ENCODE data around the gene OLIG1.

OLIG1 gene

DNA sequence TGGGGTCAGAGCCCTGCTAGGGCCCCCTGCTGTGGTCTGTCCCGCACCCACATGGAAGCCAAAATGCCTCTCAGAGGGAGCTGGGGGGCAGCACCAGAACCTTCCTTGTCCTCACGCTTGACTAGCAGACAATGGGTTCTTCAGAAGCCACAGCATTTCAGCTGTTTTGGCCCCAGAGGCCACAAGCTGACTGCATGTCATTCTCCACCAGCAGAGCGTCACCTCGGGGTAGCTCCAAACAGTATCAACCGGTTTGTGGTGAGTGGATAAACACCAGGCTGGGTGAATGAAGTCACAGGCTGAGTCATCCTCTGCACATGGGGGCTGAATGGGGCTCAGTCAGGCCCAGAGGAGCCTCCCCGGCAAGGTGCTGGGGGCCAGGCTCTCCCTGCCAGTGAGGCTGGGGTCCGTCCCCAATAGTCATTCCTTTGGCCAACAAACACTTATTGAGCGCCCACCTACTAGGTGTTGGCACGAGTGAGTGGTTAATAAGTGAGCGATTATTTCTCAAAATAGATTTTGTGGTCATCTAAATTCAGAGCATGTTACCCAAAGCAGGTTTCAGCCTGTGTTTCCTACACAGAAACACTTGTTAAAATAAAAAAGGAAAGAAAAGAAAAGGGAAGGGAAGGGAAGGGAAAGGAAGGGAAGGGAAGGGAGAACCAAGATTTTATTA lies 9.1 kb downstream of the OLIG1 start:
- peak; percentile 36 for DNase-seq
- Mint-ChIP-seq H3K4me3 (no peak overlapping the region), H3K9me3 (no peaks in the 10 kb centered on the region), H3K27ac (peak overlapping the region; percentile 11), H3K27me3 (peaks cover 34% of the 10 kb centered on the region), H3K36me3 (ENCODE audit: low read depth) (no peaks in the 10 kb centered on the region), H3K4me1 (ENCODE audit: low read depth) (peaks cover 12% of the 10 kb centered on the region)

DNA sequence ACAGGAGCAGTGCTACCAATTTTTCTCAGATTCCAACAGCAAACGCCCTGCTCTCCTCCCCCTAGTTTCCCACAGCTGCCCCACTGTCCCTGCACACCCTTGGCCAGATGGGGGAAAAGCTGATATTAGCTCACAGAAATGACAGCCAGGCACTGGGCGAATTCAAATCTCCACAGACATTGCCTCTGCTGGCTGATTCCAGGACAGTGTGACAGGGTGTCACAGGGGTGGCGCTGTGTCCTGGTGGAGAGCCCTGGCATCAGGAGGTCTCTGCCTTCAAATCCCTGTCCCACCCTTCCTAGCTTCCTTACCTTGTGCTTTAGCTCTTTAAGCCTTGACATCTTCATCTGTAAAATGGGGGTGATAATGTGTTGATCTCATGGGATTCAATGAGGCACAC lies 10.4 kb downstream of the OLIG1 start:
- no peaks in the 10 kb centered on the region for H3K9me3 Mint-ChIP-seq
- H3K27me3 Mint-ChIP-seq, result peaks cover 23% of the 10 kb centered on the region
- H3K36me3 Mint-ChIP-seq (ENCODE audit: low read depth), result no peaks in the 10 kb centered on the region
- no peak overlapping the region for H3K4me3 Mint-ChIP-seq
- no peak for DNase-seq
- no peak overlapping the region for H3K27ac Mint-ChIP-seq
- H3K4me1 Mint-ChIP-seq (ENCODE audit: low read depth), result peaks cover 12% of the 10 kb centered on the region

DNA sequence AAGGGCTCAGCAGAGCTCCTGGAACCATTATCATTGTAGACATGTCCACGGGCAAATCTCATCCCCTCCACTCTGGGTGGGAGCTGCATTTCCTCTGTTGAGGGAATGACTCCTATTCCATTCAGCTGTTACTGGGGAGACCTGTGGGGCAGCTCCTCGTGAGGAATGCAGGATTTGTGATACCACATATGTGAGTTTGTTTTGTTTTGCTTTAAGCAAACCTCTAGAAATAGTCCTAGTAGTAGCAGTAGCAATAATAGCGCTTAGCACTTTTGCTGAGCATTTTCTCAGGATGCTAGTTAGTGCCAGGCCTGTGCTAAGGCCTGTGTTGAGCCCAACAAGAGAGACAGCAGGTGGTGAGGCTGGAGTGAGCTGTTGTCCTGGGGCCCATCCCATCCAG lies 10.8 kb downstream of the OLIG1 start:
- Mint-ChIP-seq H3K27ac (no peak overlapping the region), H3K4me3 (no peak overlapping the region), H3K4me1 (ENCODE audit: low read depth) (peaks cover 12% of the 10 kb centered on the region), H3K36me3 (ENCODE audit: low read depth) (no peaks in the 10 kb centered on the region), H3K9me3 (no peaks in the 10 kb centered on the region), H3K27me3 (peaks cover 19% of the 10 kb centered on the region)
- DNase-seq, result no peak

DNA sequence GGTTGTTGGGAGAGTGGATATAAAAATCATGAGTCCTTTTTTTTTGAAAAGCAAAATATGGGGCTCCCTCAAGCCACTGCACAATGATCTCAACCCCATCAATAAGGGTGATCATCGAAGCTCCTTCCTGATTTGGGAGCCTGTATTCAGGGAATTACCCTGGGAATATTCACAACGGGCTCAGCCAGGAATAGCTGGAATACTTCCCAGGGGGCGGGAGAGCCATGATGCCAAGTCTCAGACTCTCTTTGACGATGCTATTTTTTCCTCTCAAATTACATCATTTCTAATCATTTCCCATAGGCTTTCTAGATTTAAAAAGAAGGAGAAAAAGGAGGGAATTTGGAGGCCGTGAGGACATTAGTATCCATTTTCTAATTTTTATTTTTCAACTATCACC lies 18.4 kb downstream of the OLIG1 start:
- Mint-ChIP-seq H3K9me3 (no peaks in the 10 kb centered on the region), H3K36me3 (ENCODE audit: low read depth) (no peaks in the 10 kb centered on the region), H3K4me1 (ENCODE audit: low read depth) (no peaks in the 10 kb centered on the region), H3K27ac (no peak overlapping the region), H3K4me3 (no peak overlapping the region), H3K27me3 (peaks cover 4% of the 10 kb centered on the region)
- DNase-seq, result no peak

DNA sequence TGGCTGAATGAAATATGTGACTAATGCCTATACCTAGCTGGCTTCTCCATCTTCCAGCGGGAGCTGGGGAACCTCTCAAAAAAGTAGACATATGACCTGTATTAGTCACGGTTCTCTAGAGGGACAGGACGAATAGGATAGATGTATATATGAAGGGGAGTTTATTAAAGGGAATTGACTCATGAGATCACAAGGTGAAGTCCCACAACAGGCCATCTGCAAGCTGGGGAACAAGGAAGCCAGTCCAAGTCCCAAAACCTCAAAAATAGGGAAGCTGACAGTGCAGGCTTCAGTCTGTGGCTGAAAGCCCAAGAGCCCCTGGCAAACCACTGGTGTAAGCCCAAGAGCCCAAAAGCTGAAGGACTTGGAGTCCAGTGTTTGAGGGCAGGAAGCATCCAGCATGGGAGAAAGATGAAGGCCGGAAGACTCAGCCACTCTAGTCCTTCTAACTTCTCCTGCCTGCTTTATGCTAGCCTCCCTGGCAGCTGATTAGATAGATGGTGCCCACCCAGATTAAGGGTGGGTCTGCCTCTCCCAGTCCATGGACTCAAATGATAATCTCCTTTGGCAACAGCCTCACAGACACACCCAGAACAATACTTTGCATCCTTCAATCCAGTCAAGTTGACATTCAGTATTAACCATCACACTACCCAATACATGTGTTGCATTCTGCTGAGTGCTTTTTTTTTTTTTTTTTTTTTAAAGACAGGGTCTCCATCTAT lies 19.6 kb downstream of the OLIG1 start:
- Mint-ChIP-seq H3K27me3 (peaks cover 4% of the 10 kb centered on the region), H3K4me3 (no peak overlapping the region), H3K36me3 (ENCODE audit: low read depth) (no peaks in the 10 kb centered on the region), H3K27ac (no peak overlapping the region), H3K9me3 (no peaks in the 10 kb centered on the region), H3K4me1 (ENCODE audit: low read depth) (no peaks in the 10 kb centered on the region)
- DNase-seq, result no peak

DNA sequence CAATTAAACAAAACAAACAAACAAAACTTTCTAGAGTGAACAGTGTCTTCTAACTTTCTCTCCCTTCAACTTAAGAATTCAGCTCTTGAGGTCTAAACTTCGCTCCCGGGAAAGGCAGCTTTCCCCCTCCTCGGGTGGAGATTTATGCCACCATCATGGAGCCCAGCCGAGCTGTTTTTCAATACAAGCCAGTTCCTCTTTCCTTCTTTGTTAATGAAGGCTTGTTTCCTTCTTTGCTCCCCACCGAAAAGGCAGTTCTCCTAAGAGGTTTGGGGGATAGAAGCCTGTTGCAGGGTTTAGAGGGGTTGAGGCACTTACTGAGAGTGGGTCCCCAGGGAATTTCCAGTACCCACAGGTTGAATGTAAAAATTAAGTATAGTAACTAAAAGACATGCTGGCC lies 26.5 kb downstream of the OLIG1 start:
- Mint-ChIP-seq H3K36me3 (ENCODE audit: low read depth) (no peaks in the 10 kb centered on the region), H3K4me1 (ENCODE audit: low read depth) (no peaks in the 10 kb centered on the region), H3K27ac (no peak overlapping the region), H3K4me3 (no peak overlapping the region), H3K9me3 (no peaks in the 10 kb centered on the region), H3K27me3 (peaks cover 4% of the 10 kb centered on the region)
- no peak for DNase-seq

DNA sequence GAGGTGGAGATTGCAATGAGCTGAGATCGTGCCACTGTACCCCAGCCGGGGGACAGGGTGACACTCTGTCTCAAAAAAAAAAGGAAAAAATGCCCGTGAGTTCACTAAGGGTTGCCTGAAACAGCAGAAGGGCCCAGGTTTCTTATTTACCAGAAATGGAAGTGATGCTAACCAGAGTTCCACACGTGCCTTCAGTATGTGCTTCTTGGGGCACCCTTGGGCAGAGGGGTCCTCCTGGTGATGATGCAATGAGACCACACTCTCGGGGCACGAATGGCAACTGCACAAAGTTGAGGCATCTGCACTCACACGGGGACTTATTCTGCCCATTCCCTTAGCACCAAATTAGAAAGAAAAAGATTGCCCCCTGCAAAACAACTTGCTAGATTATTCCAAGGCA lies 29.2 kb downstream of the OLIG1 start:
- no peak overlapping the region for H3K4me3 Mint-ChIP-seq
- DNase-seq, result no peak
- no peak overlapping the region for H3K27ac Mint-ChIP-seq
- H3K36me3 Mint-ChIP-seq (ENCODE audit: low read depth), result no peaks in the 10 kb centered on the region
- no peaks in the 10 kb centered on the region for H3K4me1 Mint-ChIP-seq (ENCODE audit: low read depth)
- no peaks in the 10 kb centered on the region for H3K27me3 Mint-ChIP-seq
- no peaks in the 10 kb centered on the region for H3K9me3 Mint-ChIP-seq

DNA sequence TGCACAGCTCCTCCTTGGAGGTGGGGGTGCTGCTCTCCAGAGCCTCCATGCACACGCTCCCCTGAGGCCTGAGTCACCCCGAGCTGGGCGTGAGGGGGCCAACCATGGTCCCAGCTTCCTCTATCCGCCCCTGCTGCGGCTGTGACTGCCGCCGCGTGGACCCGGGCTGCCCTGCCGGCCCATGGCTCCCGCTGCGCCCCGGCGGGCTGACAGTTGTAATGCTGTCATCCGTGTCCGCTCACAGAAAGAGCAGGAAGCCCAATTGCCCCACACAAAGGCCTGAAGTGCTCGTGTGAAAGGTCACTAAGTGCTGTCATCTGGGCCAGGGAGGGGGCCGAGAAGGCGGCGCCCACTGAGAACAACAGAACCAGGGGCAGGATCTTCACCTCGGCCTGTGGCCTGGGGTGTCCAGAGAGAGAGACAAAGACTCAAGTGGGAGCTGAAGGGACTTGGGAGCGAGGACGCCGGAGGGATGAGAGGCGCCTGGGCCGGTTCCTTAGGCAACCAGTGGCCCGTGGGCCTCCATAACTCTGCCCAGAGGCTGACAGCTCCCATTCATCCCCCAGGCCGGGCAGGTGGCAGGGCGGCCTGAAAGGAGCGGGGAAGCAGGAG lies 31.5 kb downstream of the OLIG1 start:
- H3K9me3 Mint-ChIP-seq, result no peaks in the 10 kb centered on the region
- no peaks in the 10 kb centered on the region for H3K36me3 Mint-ChIP-seq (ENCODE audit: low read depth)
- no peak overlapping the region for H3K27ac Mint-ChIP-seq
- DNase-seq, result no peak
- no peak overlapping the region for H3K4me3 Mint-ChIP-seq
- H3K4me1 Mint-ChIP-seq (ENCODE audit: low read depth), result no peaks in the 10 kb centered on the region
- peaks cover 4% of the 10 kb centered on the region for H3K27me3 Mint-ChIP-seq

DNA sequence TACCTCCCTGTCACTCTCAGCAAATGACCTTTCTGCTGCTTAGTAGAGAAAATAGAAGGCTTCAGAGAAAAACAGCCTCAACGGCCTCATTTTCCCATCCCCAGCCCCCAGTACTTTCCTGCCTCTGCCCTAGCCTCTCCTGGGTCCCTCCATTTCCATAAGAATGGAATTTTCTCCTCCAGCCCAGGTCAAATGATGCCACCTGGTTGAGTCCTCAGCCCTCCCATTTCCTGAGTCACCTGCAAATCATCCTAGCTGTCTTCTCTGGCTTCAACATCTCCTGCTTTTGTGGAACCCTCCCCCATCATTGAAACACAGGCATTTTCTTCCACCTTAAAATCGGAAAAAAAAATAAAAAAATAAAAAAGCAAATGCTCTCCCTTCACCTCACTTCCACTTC lies 35.1 kb downstream of the OLIG1 start:
- no peak overlapping the region for H3K4me3 Mint-ChIP-seq
- peaks cover 9% of the 10 kb centered on the region for H3K4me1 Mint-ChIP-seq (ENCODE audit: low read depth)
- no peak overlapping the region for H3K27ac Mint-ChIP-seq
- no peak for DNase-seq
- peaks cover 27% of the 10 kb centered on the region for H3K27me3 Mint-ChIP-seq
- no peaks in the 10 kb centered on the region for H3K9me3 Mint-ChIP-seq
- H3K36me3 Mint-ChIP-seq (ENCODE audit: low read depth), result no peaks in the 10 kb centered on the region

DNA sequence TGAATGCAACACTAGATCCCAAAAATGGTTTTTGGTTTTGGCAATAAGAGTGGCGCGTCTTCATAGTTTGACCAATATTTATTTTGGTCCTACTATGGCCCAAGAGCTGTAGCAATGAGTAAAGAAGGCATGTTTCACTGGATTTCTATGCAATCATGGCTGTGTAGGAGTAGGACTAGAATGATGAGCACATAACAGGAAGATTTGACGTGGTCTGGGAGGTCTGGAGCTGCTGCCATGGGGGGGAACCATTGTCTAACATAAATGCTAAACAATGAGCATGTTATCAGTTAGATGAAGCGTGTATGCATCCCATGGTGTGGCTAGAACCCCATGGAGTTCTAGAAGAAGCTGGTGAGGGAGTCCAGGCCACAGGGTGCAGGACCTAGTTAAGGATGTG lies 38.3 kb downstream of the OLIG1 start:
- Mint-ChIP-seq H3K4me3 (no peak overlapping the region), H3K27me3 (peaks cover 37% of the 10 kb centered on the region)

DNA sequence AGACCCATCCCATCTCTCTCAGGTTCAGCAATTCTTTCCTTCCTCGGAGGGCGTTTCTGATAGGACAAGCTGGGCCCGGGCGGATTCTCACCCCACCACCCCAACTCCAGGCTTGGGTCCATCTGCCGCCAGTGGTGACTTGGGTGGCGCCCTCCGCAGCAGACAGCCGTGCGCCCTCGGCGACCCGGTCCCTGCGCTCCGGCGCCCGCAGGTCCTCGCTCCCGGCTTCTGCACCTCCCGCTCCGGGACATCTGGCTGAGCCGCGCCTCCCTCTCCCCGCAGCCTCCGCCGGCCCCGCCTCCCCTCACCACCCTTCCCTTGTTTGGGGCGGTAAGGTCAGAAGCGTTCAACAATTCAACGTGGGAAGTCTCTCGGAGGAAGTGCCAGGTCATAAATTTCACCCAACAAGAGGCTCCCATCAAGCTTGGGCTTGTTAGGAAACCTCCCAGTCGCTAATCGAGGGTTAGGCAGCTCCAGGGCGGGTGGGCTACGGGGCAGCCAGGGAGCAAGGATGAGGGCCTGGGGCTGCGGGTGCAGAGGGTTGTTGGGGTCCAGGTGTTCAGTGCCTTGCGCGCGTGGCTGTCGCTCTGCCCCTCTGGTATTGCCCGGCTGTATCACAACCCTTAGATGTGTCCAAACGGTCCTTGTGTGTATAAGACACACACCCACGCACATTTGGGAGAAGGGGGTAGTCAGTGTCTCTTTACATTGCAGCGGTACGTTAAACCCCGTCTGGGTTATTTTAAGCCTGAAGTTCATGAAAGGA lies 39.8 kb downstream of the OLIG1 start:
- peaks cover 33% of the 10 kb centered on the region for H3K27me3 Mint-ChIP-seq
- no peaks in the 10 kb centered on the region for H3K9me3 Mint-ChIP-seq
- peaks cover 11% of the 10 kb centered on the region for H3K4me1 Mint-ChIP-seq (ENCODE audit: low read depth)
- no peaks in the 10 kb centered on the region for H3K36me3 Mint-ChIP-seq (ENCODE audit: low read depth)
- DNase-seq, result peak; percentile 47
- H3K4me3 Mint-ChIP-seq, result peak overlapping the region; percentile 30
- no peak overlapping the region for H3K27ac Mint-ChIP-seq

More for the DNA sequence above, 38.3 kb downstream of the OLIG1 start:
- H3K27ac Mint-ChIP-seq, result no peak overlapping the region
- no peaks in the 10 kb centered on the region for H3K36me3 Mint-ChIP-seq (ENCODE audit: low read depth)
- DNase-seq, result no peak
- no peaks in the 10 kb centered on the region for H3K9me3 Mint-ChIP-seq
- peaks cover 11% of the 10 kb centered on the region for H3K4me1 Mint-ChIP-seq (ENCODE audit: low read depth)

DNA sequence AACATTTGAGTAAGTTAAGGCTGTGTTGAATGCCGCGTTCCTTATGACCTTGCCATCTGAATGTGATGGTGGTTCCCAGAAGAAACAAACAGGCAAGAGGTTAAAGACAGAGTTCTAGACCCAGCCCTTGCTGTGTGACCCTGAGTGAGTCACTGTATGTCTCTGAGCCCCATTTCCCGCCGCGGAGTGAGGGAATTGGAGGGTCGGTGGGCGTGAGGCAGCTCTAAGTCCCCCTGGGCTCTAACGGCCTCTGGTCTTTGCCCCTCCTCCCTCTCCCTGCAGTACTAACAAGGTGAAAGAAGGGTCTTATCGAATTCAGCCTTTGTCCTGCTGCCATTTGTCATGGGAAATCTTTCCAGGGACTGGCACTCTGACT lies 40.4 kb downstream of the OLIG1 start:
- no peaks in the 10 kb centered on the region for H3K36me3 Mint-ChIP-seq (ENCODE audit: low read depth)
- H3K27ac Mint-ChIP-seq, result no peak overlapping the region
- no peak overlapping the region for H3K4me3 Mint-ChIP-seq
- H3K27me3 Mint-ChIP-seq, result peaks cover 33% of the 10 kb centered on the region
- peaks cover 12% of the 10 kb centered on the region for H3K4me1 Mint-ChIP-seq (ENCODE audit: low read depth)
- no peak for DNase-seq
- no peaks in the 10 kb centered on the region for H3K9me3 Mint-ChIP-seq

DNA sequence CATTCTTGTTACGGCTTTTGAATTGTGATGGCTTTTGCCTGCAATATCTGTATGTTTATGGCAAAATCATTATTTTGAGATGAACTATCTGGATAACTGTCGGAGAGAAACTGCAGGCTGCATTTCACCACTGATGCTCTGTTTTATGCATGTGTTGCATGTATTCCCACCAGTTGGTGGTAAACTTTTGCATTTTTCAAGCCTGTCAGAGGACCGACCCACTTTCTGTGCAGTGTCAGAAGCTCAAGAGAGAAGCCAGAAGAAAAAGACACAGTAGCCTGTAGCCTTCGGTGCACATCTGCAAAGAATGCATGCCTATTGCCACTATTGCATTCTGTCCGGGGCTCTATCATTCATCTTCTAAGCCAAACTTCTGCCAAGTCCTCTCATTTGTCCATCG lies 41.6 kb downstream of the OLIG1 start:
- no peaks in the 10 kb centered on the region for H3K9me3 Mint-ChIP-seq
- H3K27me3 Mint-ChIP-seq, result peaks cover 33% of the 10 kb centered on the region
- no peak for DNase-seq
- peaks cover 25% of the 10 kb centered on the region for H3K4me1 Mint-ChIP-seq (ENCODE audit: low read depth)
- no peak overlapping the region for H3K4me3 Mint-ChIP-seq
- H3K36me3 Mint-ChIP-seq (ENCODE audit: low read depth), result no peaks in the 10 kb centered on the region
- H3K27ac Mint-ChIP-seq, result no peak overlapping the region

DNA sequence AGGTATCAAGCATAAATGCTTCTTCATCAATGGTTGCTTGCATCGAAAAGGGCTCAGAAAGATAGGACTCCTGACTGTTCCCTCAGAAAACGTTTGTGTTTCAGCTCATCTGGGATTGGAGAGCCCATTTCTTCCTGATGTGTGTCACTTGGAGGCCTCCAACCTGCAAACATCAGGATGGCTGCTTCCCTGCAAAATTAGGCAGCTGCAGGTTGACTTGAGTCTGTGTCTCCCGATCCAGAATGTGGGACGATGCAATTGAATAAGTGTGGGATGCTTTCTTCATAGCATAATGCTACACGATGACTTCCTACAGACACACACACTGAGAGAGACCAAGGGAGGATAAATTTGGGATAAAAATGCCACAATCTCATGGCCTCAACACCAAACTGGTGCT lies 42.2 kb downstream of the OLIG1 start:
- peaks cover 30% of the 10 kb centered on the region for H3K4me1 Mint-ChIP-seq (ENCODE audit: low read depth)
- DNase-seq, result no peak
- no peaks in the 10 kb centered on the region for H3K9me3 Mint-ChIP-seq
- no peak overlapping the region for H3K4me3 Mint-ChIP-seq
- H3K27me3 Mint-ChIP-seq, result peaks cover 33% of the 10 kb centered on the region
- no peak overlapping the region for H3K27ac Mint-ChIP-seq
- no peaks in the 10 kb centered on the region for H3K36me3 Mint-ChIP-seq (ENCODE audit: low read depth)

DNA sequence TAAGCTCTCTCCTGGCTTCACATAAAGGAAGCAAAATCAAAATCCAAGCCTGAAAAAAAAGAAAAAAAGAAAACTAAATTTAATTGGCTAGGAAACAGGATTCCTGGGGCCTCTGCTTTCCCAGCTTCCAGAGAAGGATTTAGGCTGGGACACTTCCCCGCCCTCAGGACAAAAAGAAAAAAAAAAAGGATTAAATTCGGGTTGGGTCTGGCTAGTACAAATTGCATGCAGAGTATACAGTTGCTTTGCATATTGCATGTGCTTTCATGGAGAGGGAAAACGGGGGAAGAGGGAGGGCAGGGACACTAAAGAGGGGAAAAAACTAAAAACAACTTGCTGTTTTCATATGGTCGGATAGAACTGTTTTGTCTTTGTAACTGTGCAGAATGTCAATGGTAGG lies 42.7 kb downstream of the OLIG1 start:
- H3K27me3 Mint-ChIP-seq, result peaks cover 33% of the 10 kb centered on the region
- H3K9me3 Mint-ChIP-seq, result no peaks in the 10 kb centered on the region
- peaks cover 36% of the 10 kb centered on the region for H3K4me1 Mint-ChIP-seq (ENCODE audit: low read depth)
- DNase-seq, result no peak
- no peak overlapping the region for H3K4me3 Mint-ChIP-seq
- no peaks in the 10 kb centered on the region for H3K36me3 Mint-ChIP-seq (ENCODE audit: low read depth)
- H3K27ac Mint-ChIP-seq, result no peak overlapping the region

Data from activated T-cell treated with anti-CD3 and anti-CD28 coated beads, Interleukin-2, amount 50 U/mL, for 24 hours (primary cell).